ENCODE results near the gene RC3H2.
"Not testable (repeated sequence)": the region's sequence is repeated elsewhere in the genome, so short reads cannot be mapped to it uniquely, and the experiment has no call there.

RC3H2 gene

GRCh38 chr9:122838441-122838840, 66.7 kb downstream of the RC3H2 start:
- DNase-seq = not testable (repeated sequence)

- DNase-seq = no peak
Measured at GRCh38 chr9:122837266-122837850, 67.8 kb downstream of the RC3H2 start.

- DNase-seq = no peak
Measured at GRCh38 chr9:122835313-122835731, 69.8 kb downstream of the RC3H2 start.

GRCh38 chr9:122832194-122832593, 73.0 kb downstream of the RC3H2 start:
- no peak for DNase-seq

GRCh38 chr9:122828965-122829284, 76.2 kb downstream of the RC3H2 start:
- DNase-seq = not testable (repeated sequence)

DNA sequence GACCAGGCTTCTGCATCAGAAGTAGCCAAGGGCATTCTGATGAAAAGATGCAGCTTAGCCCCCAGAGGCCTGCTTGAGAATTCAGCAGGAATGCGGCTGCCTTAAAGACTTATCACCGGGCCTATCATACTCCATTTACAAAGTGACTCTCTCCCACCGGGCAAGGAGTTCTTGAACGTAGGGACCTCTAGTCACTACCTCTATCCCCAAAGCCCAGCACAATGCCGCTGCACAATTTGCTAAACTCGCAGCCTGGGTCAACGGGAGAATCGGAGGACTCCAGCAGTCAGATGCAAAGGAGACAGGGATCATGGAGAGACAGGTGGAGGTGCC, 77.4 kb downstream of the RC3H2 start:
- DNase-seq = no peak

- DNase-seq = no peak
Measured at GRCh38 chr9:122822938-122823337, 82.2 kb downstream of the RC3H2 start.

DNA sequence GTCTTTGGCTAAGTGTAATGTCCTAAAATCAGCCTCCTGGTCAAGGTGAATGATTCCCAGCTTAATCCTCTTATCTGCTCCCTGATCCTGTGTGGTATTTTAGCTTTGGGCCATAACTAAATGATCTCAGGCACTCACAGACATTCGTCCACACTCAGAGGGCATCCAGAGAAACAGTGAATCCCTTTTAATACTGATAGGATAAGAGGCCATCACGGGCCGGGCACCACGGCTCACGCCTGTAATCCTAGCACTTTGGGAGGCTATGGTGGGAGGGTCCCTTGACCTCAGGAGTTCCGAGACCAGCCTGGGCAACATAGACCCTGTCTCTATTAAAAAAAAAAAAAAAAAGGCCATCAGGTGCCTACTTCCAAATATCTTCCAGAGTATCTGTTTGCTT, 83.1 kb downstream of the RC3H2 start:
- no peak for DNase-seq

- no peak for DNase-seq
Measured at GRCh38 chr9:122821278-122821943, 83.7 kb downstream of the RC3H2 start.

DNA sequence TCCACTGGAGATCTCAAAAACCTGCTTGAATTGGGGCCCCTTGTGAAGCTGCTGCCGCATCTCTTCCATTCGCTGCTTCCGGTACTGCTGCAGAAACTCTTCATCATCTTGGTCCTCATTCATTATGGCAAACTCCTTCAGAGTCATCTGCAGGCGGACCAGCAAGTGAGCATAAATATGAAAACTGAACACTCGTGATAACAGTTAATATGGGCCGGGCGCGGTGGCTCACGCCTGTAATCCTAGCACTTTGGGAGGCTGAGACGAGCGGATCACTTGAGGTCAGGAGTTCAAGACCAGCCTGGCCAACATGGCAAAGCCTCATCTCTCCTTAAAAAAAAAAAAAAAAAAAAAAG, 84.7 kb downstream of the RC3H2 start:
- DNase-seq = no peak

GRCh38 chr9:122819791-122820489, 85.2 kb downstream of the RC3H2 start:
- DNase-seq = no peak

DNA sequence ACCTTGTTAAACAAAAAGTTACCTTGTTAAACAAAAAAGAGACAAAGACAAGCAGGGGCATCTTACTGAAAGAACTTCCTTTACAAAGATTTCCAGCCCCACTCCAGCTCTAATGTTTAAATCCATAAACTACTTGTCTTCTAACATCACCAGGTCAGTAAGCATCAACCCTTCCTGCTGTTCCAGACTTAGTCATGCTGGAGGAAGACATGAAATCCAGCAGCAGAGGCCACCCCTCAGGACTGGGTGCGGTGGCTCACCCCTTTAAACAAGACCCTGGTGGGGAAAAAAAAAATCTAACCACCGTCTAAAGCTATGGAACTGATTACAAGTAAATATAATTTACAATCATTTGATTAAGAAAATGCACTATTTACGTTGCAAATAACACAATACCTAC, 85.8 kb downstream of the RC3H2 start:
- no peak for DNase-seq

GRCh38 chr9:122816163-122816867, 88.8 kb downstream of the RC3H2 start:
- DNase-seq = no peak

DNA sequence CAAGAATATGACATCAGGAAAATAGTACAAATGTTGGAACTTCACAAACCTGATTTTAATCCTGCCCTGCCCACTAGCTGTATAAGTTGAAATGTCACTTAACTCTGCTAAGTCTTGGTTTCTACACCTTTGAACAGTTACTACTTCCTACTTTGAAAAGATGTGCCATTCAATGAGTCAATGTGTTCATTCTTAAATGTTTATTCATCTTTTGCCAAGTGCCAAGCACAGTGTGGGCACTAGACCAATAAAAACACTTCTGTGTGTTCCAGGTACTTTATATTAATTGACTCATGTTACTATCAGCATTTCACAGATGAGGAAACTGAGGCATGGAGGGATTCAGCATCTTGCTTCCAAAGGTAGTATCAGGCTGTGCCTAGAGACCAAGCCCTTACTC, 89.6 kb downstream of the RC3H2 start:
- no peak for DNase-seq

DNA sequence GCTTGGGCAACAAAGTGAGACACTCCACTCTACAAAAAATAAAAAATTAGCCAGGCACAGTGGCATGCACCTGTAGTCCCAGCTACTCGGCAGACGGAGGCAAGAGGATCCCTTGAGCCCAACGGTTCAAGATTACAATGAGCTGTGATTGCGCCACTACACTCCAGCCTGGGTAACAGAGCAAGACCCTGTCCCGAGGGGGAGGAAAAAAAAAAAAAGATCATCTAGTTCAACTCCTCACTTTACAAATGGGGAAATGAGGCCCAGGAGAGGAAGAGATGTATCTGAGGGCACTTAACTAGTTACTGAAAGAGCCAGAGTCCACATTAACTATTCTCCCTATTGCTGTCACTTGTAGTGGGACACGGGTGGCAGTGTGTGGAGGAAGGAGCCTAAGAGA, 90.6 kb downstream of the RC3H2 start:
- DNase-seq = no peak

DNA sequence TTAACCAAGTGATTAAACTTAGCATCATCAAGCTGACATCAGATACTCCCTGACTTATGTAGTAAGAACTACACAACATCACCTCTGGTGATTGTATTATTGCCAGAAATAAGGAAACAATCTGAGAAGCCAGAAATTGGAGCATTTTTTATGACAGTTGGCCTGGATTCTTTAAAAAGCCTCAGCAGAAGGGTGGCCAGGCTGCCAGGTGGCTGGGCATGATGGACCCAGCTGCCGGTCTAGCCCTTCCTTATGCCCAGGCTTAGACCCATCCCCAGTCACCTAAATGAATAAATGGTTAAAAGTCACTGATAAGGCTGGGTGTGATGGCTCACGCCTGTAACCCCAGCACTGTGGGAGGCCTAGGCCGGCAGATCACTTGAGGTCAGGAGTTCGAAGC, 92.4 kb downstream of the RC3H2 start:
- DNase-seq = no peak

- DNase-seq = no peak
Measured at GRCh38 chr9:122810306-122810946, 94.7 kb downstream of the RC3H2 start.

GRCh38 chr9:122809261-122809660, 95.9 kb downstream of the RC3H2 start:
- DNase-seq = not testable (repeated sequence)

GRCh38 chr9:122808141-122808540, 97.0 kb downstream of the RC3H2 start:
- no peak for DNase-seq

DNA sequence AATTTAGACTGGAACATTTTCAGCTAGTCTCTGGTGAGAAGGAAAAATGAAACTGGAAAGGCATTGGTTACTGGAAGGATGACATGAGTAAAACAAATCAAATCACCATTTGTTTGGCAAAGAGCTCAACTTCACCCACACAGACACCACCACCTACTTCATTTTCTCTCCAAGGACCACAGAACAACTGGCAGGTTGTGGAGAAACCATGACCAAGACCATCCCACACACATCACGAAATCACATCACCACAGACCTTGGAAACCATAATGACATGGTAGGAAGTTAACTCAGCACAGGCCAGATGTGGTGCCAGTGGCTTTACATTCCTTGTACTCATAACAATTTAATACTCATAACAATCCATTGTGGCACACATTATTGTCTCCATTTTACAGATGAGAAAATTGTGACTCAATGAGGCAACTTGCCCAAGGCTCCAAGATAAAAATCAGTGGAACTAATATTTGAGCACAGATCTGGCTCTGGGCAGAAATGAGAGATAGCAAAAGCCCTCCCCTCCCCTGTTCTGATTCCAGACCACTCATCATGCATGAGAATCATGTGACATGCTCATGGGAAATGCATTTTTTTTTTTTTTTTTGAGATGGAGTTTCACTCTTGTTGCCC, 97.8 kb downstream of the RC3H2 start:
- DNase-seq = no peak

- DNase-seq = no peak
Measured at GRCh38 chr9:122806661-122807060, 98.5 kb downstream of the RC3H2 start.

DNA sequence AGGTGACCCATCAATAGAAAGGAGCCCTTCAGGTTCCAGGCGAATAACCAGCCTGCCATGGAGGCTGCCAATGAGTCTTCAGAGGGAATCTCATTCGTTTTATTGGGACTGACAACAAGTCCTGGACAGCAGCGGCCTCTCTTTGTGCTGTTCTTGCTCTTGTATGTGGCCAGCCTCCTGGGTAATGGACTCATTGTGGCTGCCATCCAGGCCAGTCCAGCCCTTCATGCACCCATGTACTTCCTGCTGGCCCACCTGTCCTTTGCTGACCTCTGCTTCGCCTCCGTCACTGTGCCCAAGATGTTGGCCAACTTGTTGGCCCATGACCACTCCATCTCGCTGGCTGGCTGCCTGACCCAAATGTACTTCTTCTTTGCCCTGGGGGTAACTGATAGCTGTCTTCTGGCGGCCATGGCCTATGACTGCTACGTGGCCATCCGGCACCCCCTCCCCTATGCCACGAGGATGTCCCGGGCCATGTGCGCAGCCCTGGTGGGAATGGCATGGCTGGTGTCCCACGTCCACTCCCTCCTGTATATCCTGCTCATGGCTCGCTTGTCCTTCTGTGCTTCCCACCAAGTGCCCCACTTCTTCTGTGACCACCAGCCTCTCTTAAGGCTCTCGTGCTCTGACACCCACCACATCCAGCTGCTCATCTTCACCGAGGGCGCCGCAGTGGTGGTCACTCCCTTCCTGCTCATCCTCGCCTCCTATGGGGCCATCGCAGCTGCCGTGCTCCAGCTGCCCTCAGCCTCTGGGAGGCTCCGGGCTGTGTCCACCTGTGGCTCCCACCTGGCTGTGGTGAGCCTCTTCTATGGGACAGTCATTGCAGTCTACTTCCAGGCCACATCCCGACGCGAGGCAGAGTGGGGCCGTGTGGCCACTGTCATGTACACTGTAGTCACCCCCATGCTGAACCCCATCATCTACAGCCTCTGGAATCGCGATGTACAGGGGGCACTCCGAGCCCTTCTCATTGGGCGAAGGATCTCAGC, 104.8 kb downstream of the RC3H2 start, which contains the start of gene OR1K1:
TSS of gene OR1K1 (plus strand) at position 58 of the 995 bp plus-strand sequence. CDS start at position 58, 0 bp downstream.
- no peak for DNase-seq
